Measurements from ENCODE around the gene PTPN21. TPM values are rescaled to one million over a fixed set of nuclear protein-coding genes. Genes with fewer than 3 reads are reported as not detected.
"Not testable (repeated sequence)": the region's sequence is repeated elsewhere in the genome, so short reads cannot be mapped to it uniquely, and the experiment has no call there.

The PTPN21 gene
- total and polyA plus RNA-seq, 2 experiments from 2014 or later, result 12.0 to 16.7 TPM

DNA sequence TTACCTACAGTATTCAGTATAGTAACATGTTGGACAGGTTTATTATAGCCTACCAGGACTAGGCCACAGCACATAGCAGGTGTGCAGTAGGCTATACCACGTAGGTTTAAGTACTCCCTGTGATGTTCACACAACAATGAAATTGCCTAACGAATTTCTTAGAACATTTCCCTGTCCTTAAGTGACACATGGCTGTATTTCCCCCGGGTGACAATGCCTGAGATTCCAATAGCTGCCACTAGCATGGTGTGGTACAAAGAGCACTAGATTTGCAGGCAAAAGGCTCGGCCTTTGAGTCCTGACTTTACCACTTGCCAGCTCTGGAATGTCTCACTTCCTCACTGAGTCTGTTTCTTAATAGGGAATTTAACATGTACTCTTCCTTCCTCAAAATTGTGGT, 19.7 kb downstream of the PTPN21 start:
- TF ChIP-seq CTCF (IDR thresholded peaks at IDR 0.05; ENCODE audit: low read depth, low read length), result no peak
- peak overlapping the region; percentile 64 for H3K27ac ChIP-seq
- H3K9me3 ChIP-seq (ENCODE audit: low read depth), result no peaks in the 10 kb centered on the region
- DNase-seq (ENCODE audit: low read depth in 1 of 2, low spot score in 1 of 2), result peak in 1 of 2 donors; percentile 48
- no peaks in the 10 kb centered on the region for H3K27me3 ChIP-seq
- H3K4me3 ChIP-seq, result no peak overlapping the region
- no peaks in the 10 kb centered on the region for H3K36me3 ChIP-seq
- H3K4me1 ChIP-seq (ENCODE audit: low read depth), result peaks cover 24% of the 10 kb centered on the region

GRCh38 chr14:88533064-88533602, 21.7 kb downstream of the PTPN21 start:
- DNase-seq (ENCODE audit: low read depth in 1 of 2, low spot score in 1 of 2), result no peak
- H3K4me1 ChIP-seq (ENCODE audit: low read depth), result peaks cover 19% of the 10 kb centered on the region
- no peaks in the 10 kb centered on the region for H3K27me3 ChIP-seq
- H3K27ac ChIP-seq, result no peak overlapping the region
- H3K36me3 ChIP-seq, result no peaks in the 10 kb centered on the region
- H3K4me3 ChIP-seq, result no peak overlapping the region
- no peaks in the 10 kb centered on the region for H3K9me3 ChIP-seq (ENCODE audit: low read depth)
- no peak for TF ChIP-seq CTCF (IDR thresholded peaks at IDR 0.05; ENCODE audit: low read depth, low read length)

GRCh38 chr14:88529889-88530288, 24.9 kb downstream of the PTPN21 start:
- not testable (repeated sequence) for H3K4me3 ChIP-seq; H3K27ac ChIP-seq; H3K27me3 ChIP-seq; H3K4me1 ChIP-seq (ENCODE audit: low read depth); H3K36me3 ChIP-seq; DNase-seq (ENCODE audit: low read depth in 1 of 2, low spot score in 1 of 2); H3K9me3 ChIP-seq (ENCODE audit: low read depth)

- H3K4me1 ChIP-seq (ENCODE audit: low read depth), result no peaks in the 10 kb centered on the region
- no peak overlapping the region for H3K4me3 ChIP-seq
- TF ChIP-seq CTCF (IDR thresholded peaks at IDR 0.05; ENCODE audit: low read depth, low read length), result no peak
- no peaks in the 10 kb centered on the region for H3K27me3 ChIP-seq
- H3K27ac ChIP-seq, result no peak overlapping the region
- no peak for DNase-seq (ENCODE audit: low read depth in 1 of 2, low spot score in 1 of 2)
- no peaks in the 10 kb centered on the region for H3K9me3 ChIP-seq (ENCODE audit: low read depth)
- no peaks in the 10 kb centered on the region for H3K36me3 ChIP-seq
Measured at GRCh38 chr14:88522393-88522792, 32.4 kb downstream of the PTPN21 start.

DNA sequence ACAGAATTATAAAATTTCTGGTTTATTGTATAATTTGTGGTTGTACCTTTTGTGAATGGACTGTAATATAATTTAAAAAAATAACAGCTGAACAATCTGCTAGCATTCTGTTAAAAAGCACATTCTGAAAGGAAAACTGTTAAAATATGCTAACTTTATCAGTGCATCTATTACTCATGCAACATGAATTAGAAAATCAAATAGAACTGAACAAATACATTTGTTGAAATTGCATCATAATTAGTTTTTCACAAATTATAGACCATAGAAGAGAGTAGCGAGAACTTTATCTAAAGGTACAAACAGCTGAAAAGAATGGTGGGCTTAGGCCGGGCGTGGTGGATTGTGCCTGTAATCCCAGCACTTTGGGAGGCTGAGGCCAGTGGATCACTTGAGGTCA, 33.0 kb downstream of the PTPN21 start:
- Histone ChIP-seq H3K4me3 (no peak overlapping the region), H3K27ac (no peak overlapping the region), H3K9me3 (ENCODE audit: low read depth) (no peaks in the 10 kb centered on the region), H3K27me3 (no peaks in the 10 kb centered on the region), H3K4me1 (ENCODE audit: low read depth) (no peaks in the 10 kb centered on the region), H3K36me3 (no peaks in the 10 kb centered on the region)
- DNase-seq (ENCODE audit: low read depth in 1 of 2, low spot score in 1 of 2), result peak in 1 of 2 donors; percentile 32
- no peak for TF ChIP-seq CTCF (IDR thresholded peaks at IDR 0.05; ENCODE audit: low read depth, low read length)

GRCh38 chr14:88519907-88520306, 34.9 kb downstream of the PTPN21 start:
- H3K36me3 ChIP-seq, result peaks cover under 1% of the 10 kb centered on the region
- no peak for TF ChIP-seq CTCF (IDR thresholded peaks at IDR 0.05; ENCODE audit: low read depth, low read length)
- H3K9me3 ChIP-seq (ENCODE audit: low read depth), result no peaks in the 10 kb centered on the region
- H3K27ac ChIP-seq, result no peak overlapping the region
- H3K4me3 ChIP-seq, result no peak overlapping the region
- H3K27me3 ChIP-seq, result no peaks in the 10 kb centered on the region
- no peak for DNase-seq (ENCODE audit: low read depth in 1 of 2, low spot score in 1 of 2)
- no peaks in the 10 kb centered on the region for H3K4me1 ChIP-seq (ENCODE audit: low read depth)

Measured in cardiac muscle cell (in vitro differentiated cells and primary cell).